Calu3 (cell line): ENCODE results near the gene RESP18. TPM values are rescaled to one million over a fixed set of nuclear protein-coding genes. Genes with fewer than 3 reads are reported as not detected.

ENCODE experiments used
- BruUV-seq: library from RNA; stranded (reverse); fragments of 400-500 nt; replicated peaks from 2 replicates; lab custom pipeline; 2021; lab: Mats Ljungman, UMichigan
- CTCF ChIA-PET: fragments of 300-600 bp; sonication (Branson Sonifier 250); formaldehyde crosslinking; loops from one replicate; lab custom pipeline; 2022; ENCODE audit warnings: antibody characterized with exemption; lab: Charles Lee
- DNase-seq: peaks from one replicate; pipeline ENCODE4 v3.0.0; 2022
- H3K27ac Mint-ChIP-seq: one replicate; pipeline ENCODE4 v1.8.0; 2022; ENCODE audit warnings: mixed read lengths; ENCODE audit not compliant: unreplicated experiment
- H3K27me3 Mint-ChIP-seq: one replicate; pipeline ENCODE4 v1.8.0; 2022; ENCODE audit warnings: mixed read lengths; ENCODE audit not compliant: unreplicated experiment
- H3K36me3 Mint-ChIP-seq: one replicate; pipeline ENCODE4 v1.8.0; 2022; ENCODE audit warnings: mild to moderate bottlenecking, moderate library complexity, mixed read lengths; ENCODE audit not compliant: insufficient read depth, unreplicated experiment
- H3K4me1 Mint-ChIP-seq: one replicate; pipeline ENCODE4 v1.8.0; 2022; ENCODE audit warnings: mild to moderate bottlenecking, low read depth, mixed read lengths; ENCODE audit not compliant: unreplicated experiment
- H3K4me3 Mint-ChIP-seq: one replicate; pipeline ENCODE4 v1.8.0; 2022; ENCODE audit warnings: mild to moderate bottlenecking, low read depth, moderate library complexity, mixed read lengths; ENCODE audit not compliant: unreplicated experiment
- H3K9me3 Mint-ChIP-seq: one replicate; pipeline ENCODE4 v1.8.0; 2022; ENCODE audit warnings: low read depth, mixed read lengths; ENCODE audit not compliant: unreplicated experiment
- CTCF ChIP-seq: fragments of 200-600 bp; IDR thresholded peaks from one replicate; pipeline ENCODE4 v1.8.0; 2022; ENCODE audit warnings: antibody characterized with exemption; ENCODE audit not compliant: unreplicated experiment
- intact Hi-C: fragments of 100-400 bp; cut with micrococcal nuclease; formaldehyde crosslinking; loops from one replicate; pipeline ENCODE4 v1.10.0; 2022; ENCODE audit not compliant: unreplicated experiment
- total RNA-seq: library from RNA; stranded (reverse); gene quantifications from 2 replicates; pipeline ENCODE4 v1.2.3, GENCODE V29; 2022

The RESP18 gene
- total RNA-seq, 1 experiment from 2014 or later, result not detected

- BruUV-seq, result no TSS peak
- Mint-ChIP-seq H3K9me3 (no peaks in the 10 kb centered on the region), H3K4me1 (no peaks in the 10 kb centered on the region), H3K27me3 (peaks cover 38% of the 10 kb centered on the region), H3K36me3 (peaks cover 8% of the 10 kb centered on the region), H3K4me3 (no peak overlapping the region), H3K27ac (no peak overlapping the region)
- TF ChIP-seq CTCF, result no peak
- intact Hi-C loops, result loop anchor here (1.0 to 5.0 kb wide), 3 partner anchors 46 to 138 kb away; partner anchors contain the start of genes CNPPD1, NHEJ1, RETREG2 and TUBA4A
- no peak for DNase-seq
- CTCF ChIA-PET, result no interaction called here
Measured at GRCh38 chr2:219297766-219298456, 34.6 kb downstream of the RESP18 start.

GRCh38 chr2:219296631-219297391, 35.7 kb downstream of the RESP18 start:
- CTCF ChIA-PET, result interaction anchor here (2.6 kb wide), 1 partner anchor 19 kb away, joined by 41 read pairs; the partner anchor contains the start of gene DNAJB2
- H3K27me3 Mint-ChIP-seq, result peaks cover 27% of the 10 kb centered on the region
- TF ChIP-seq CTCF, result no peak
- DNase-seq, result no peak
- intact Hi-C loops, result loop anchor here (5.0 kb wide), 2 partner anchors 45 to 120 kb away; partner anchors contain the start of genes CNPPD1, RETREG2, TUBA4A and TUBA4B
- H3K4me1 Mint-ChIP-seq, result no peaks in the 10 kb centered on the region
- BruUV-seq, result no TSS peak
- H3K27ac Mint-ChIP-seq, result no peak overlapping the region
- H3K4me3 Mint-ChIP-seq, result no peak overlapping the region
- peaks cover 8% of the 10 kb centered on the region for H3K36me3 Mint-ChIP-seq
- H3K9me3 Mint-ChIP-seq, result no peaks in the 10 kb centered on the region

- intact Hi-C loops, result loop anchor here (5.0 kb wide), 2 partner anchors 44 to 119 kb away; partner anchors contain the start of genes CNPPD1, RETREG2, TUBA4A and TUBA4B
- H3K27ac Mint-ChIP-seq, result no peak overlapping the region
- H3K9me3 Mint-ChIP-seq, result no peaks in the 10 kb centered on the region
- no peak overlapping the region for H3K4me3 Mint-ChIP-seq
- CTCF ChIA-PET, result interaction anchor here (2.2 to 2.6 kb wide), 2 partner anchors 18 to 294 kb away, joined by 6 to 41 read pairs; partner anchors contain the start of gene DNAJB2
- H3K36me3 Mint-ChIP-seq, result peaks cover 8% of the 10 kb centered on the region
- no peak for TF ChIP-seq CTCF
- no TSS peak for BruUV-seq
- DNase-seq, result no peak
- no peaks in the 10 kb centered on the region for H3K4me1 Mint-ChIP-seq
- peaks cover 21% of the 10 kb centered on the region for H3K27me3 Mint-ChIP-seq
Measured at GRCh38 chr2:219296142-219296541, 36.4 kb downstream of the RESP18 start.
